ENCODE measurements around the gene IPO4.

GRCh38 chr14:24211311-24211710 is 22.7 kb upstream of the IPO4 start:
- TF ChIP-seq POLR2AphosphoS5 (IDR thresholded peaks at IDR 0.05; ENCODE audit: low read depth, low read length): no peak; the same call in 1 of the 2 replicates
- TF ChIP-seq POLR2A (IDR thresholded peaks at IDR 0.05; ENCODE audit: low read depth, low read length): no peak

All from GM12892 (cell line).